Activated CD4-positive, CD25-positive, alpha-beta regulatory T cell treated with anti-CD3 and anti-CD28 coated beads, Interleukin-2, amount 50 U/mL, for 16 hours (primary cell): ENCODE measurements around the gene CASK.
"Not testable (repeated sequence)": the region's sequence is repeated elsewhere in the genome, so short reads cannot be mapped to it uniquely, and the experiment has no call there.

Experiments
- DNase-seq: peaks from one replicate; pipeline ENCODE4 v3.0.0-alpha.2; 2020; ENCODE audit warnings: low read depth, low spot score

The CASK gene

GRCh38 chrX:41634284-41634683 is 289.1 kb downstream of the CASK start:
- DNase-seq = no peak

- no peak for DNase-seq
Measured at GRCh38 chrX:41630091-41630490, 293.3 kb downstream of the CASK start.

- no peak for DNase-seq
Measured at GRCh38 chrX:41629539-41629938, 293.8 kb downstream of the CASK start.

DNA sequence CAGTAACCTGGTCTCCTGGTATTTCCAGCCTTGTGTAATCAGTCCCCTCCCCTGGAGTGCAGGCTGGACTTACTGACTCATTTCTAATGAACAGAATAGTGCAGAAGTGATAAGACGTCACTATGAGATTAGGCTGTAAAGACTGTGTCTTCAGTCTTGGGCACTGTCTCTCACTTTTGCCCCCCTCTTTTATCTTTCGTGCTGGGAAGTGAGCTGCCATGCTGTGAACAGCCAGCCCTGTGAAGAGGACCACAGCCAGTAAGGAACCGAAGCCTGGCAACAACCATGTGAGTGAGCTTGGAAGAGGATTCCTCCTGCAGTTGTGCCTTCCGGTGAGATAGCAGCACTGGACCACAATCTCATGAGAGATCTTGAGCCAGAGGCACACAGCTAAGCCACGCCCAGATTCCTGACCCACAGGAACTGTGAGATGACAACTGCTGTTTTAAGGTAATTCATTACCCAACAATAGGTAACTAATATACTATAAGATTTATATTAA is 302.1 kb downstream of the CASK start:
- no peak for DNase-seq

DNA sequence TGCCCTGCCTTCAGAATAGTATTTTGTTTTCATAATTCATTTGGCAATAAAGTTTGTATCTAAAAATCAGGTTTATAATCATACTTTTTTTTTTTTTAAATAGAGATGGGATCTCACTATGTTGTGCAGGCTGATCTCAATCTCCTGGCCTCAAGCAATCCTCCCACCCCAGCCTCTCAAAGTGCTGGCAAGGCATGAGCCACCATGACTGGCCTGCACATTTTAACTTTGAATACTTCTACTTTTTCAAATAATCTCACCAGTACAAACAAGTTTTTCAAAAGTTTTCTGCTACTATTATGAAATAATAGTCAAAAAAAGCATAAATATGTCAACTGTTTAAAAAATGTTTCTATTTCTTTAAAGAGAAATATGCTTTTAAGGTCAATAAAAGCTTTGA is 304.1 kb downstream of the CASK start:
- no peak for DNase-seq

- DNase-seq = no peak
Measured at GRCh38 chrX:41616935-41617334, 306.4 kb downstream of the CASK start.

- DNase-seq = no peak
Measured at GRCh38 chrX:41616255-41616654, 307.1 kb downstream of the CASK start.

GRCh38 chrX:41608244-41608643 is 315.1 kb downstream of the CASK start:
- no peak for DNase-seq

DNA sequence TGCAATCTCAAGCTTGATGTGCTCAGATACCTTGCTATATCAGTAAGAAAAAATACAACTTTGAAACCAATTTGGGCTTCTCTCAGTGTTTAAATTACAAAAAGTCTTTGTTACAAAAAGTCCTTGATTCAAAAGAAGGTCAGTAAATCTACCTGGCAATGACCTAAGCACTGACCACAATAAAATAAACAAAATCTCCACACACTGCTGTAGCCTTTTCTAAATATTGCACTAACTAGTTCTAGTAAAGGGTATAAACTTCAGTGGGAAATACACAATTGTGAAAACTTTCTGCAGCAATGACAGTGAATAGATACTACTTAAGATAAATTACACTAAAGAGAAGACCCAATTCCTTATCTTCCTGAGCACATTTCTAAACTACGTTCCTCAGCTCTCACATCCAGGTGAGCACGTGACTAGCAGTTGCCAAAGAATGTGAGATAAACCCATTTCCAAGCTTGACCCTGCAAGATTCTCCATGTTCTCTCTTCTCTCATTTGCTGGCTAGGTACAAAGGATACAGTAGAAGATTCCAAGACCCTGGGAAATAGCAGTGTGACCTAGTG is 316.0 kb downstream of the CASK start:
- DNase-seq = no peak

DNA sequence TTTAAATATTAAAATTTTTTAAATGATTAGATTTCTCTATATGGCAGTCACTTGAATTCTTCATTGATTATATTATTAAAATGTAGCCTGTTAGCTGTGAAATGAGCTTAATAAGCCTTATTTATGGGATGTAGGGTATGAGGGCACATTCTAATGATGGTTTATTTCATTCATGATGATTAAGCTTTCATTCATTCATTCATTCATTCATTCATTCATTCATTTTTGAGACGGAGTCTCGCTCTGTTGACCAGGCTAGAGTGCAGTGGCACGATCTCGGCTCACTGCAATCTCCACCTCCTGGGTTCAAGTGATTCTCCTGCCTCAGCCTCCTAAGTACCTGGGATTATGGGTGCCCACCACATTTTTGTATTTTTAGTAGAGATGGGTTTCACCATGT is 317.3 kb downstream of the CASK start:
- not testable (repeated sequence) for DNase-seq

DNA sequence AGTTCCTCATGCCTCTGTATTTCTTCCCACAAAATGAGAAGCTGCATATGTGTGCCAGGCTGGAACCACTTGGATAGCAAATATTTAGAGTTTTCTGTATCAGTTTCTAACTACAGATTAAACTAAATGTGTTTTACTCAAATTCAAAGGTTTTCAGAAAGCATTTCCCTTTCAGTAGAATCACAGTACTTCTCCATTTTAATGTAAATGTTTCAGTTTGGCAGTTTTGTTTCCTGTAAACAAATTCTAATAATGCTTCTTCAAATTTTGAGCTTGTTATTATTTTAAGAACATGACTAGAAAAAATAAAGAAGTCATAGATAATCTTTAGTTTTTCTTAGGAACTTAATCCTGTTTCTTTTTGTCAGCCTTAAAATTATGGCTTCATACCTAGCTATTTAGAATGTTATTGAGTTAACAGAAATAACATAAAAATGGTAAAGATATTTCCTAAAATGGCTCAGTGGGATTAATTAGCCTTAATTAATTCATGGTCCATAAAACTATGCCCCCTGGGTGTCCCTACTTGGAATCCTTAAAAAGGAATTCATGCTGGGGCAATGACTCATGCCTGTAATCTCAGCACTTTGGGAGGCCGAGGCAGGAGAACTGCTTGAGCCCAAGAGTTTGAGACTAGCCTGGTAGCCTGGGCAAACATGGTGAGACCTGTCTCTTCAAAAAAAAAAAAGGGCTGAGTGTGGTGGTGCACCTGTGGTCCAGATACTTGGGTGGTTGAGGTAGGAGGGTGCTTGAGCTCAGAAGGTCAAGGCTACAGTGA is 318.4 kb downstream of the CASK start:
- DNase-seq = no peak

DNA sequence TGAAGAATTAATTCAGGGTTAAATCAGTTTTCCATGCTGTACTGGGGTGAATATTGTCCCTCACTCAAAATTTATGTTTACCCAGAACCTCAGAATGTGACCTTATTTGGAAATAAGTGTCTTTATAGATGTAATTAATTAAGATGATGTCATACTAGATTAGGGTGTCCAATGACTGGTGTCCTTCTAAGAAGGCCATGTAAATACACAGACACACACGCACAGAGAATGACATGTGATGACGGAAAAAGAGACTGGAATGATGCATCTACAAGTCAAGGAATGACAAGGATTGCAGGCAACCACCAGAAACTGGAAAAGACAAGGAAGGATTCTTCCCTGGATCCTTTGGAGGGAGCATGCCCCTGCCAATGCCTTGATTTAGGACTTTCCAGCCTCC is 319.2 kb downstream of the CASK start:
- DNase-seq = no peak

DNA sequence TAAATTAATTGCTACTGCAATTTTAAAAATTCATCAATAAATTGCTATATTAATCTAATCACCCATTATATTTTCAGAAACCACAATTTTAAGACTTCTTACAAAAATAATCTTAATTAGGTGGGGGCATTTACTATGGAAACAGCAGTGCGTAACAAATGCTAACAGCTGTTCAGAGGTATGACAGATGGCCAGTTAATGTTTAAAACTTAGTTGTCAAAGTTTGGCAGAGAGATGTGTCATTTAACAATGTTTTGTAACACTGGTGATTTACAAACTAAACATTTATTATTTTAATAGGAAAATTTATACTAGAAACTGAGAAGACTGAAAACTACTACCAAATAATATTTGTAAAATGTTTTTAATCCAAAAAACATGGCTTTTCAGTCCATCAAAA is 319.8 kb downstream of the CASK start:
- no peak for DNase-seq

DNA sequence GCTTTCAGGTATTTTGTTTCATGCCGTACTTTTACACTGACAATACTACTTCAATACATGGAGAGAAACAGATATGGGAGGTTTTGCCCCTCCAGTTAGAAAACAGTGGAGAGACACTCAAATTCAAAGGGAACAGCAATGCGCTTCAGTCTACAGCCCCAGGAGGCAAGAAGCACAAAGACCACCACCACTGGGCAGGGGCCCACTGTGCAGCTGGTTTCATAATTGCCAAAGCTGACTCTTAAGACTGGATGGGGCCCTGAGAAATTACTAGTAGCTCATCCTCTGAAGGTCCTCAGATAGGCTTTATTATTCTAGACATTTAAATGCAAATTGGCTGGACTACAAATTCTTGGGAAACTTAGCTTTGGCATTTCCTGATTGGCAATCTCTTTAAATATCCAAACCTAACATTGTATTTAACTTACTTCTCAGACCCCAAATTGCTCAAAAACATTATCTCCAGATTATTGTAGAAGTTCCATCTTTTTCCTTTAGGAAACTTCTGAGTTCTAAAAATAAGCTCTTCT is 320.5 kb downstream of the CASK start:
- DNase-seq = no peak

DNA sequence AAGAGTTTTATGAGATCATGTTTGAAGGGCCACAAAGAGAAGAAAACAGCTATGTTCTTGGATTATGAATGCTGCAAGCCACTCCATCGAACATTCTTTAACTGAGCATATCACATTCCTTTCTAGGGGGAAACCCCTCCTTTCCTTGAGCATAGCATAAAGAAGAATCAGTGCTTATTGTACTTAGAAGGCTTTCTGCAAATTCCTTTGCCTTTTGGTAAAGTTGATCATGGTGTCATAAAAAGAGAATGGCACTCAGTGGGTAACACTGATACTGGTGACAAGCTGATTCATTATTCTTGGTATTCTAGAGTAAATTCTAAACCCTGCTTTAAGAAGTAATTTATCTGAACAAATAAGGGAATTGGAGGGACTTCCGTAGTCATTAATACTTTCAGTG is 323.1 kb downstream of the CASK start:
- no peak for DNase-seq

GRCh38 chrX:41599507-41599906 is 323.8 kb downstream of the CASK start:
- no peak for DNase-seq

DNA sequence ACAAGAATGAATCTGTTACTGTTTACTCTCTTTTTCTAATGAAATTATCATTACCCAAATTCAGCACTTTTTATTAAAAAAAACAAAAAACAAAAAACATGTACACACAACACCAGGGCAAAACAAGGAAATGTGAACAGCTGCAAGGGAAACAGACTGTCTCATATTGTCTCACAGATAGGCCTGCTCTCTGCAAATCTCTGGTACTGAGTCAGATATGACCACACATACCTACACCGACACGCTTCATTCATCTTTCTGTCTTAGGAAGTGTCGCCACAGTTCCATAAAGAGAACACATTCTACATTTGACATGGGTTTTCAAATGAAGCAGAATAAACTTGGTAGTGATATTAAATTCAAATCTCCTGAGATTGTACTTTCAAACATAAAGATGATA is 326.8 kb downstream of the CASK start:
- no peak for DNase-seq

DNA sequence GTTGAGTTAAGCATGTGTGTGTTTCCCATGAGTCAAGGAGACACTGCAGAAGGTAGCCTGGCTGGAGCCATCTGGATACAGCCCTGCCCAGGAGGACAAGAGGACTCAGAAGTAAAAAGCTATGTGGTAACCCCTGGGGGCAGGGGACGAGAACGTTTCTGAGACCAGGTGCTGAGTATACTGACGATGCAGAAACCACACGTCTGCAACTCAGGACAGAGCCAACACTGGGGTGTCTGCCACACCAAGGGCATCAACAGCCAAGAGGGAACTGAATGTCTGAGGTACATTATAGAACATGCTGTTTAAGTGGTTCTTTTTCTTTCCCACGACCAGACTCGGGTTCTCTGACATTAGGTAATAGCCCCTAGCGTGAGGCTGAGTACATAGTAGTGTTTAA is 328.7 kb downstream of the CASK start:
- no peak for DNase-seq

DNA sequence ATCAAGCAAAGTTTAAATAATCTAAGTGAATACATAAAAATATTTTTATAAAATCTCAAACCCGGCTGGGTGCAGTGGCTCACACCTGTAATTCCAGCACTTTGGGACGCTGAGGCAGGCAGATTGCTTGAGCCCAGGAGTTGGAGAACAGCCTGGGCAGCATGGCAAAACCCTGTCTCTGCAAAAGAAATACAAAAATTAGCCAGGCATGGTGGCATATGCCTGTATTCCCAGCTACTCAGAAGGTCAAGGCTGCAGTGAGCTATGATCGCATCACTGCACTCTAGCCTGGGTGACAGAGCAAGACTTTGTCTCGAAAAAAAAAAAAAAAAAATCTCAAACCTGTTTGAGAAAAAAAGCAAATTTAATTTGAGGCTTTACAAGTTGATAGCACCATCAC is 331.4 kb downstream of the CASK start:
- no peak for DNase-seq

DNA sequence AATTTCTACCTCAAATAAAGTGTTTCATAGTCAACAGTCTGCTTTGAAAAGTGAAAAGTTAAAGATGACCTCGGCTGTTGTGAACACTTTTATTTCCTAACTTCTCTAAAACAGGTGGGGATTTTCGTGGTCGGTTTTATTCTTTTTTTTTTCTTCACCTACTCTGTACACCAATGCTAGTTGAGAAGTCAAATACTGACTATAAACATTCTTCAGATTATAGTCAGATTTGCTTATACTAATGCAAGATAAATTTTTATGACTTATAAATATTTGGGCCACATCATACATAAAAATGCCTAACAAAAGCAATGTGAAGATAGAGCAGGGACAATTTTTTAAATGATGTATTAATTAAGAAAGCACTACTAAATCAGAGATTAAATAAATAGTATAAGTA is 332.7 kb downstream of the CASK start:
- no peak for DNase-seq

DNA sequence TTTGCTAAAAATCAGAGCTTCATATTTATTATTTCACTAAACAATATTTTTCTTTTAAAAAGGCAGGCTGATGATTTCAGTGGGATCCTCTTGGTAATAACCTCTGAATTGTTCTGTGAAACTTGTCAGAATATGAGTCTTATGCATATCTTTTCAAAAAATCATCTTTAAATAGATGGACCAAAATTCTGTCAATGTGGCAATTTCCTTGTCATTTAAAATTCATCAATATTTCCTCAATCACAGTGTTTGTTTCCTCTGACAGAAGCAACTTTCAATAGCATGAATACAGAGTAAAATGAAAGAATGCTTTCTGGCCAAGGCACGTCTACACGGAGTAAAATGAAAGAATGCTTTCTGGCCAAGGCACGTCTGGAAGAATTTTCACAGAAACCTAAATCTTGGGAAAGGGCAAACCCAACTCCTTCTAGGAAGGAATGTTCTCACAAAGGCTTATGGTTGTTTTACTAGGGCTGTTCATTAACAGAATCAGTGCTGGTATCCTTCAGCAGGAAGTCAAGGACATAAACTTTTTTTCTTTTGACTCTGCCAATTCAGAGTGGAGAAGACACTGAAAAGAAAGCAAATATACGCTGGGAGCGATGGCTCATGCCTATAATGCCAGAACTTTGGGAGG is 333.6 kb downstream of the CASK start:
- DNase-seq = no peak

GRCh38 chrX:41588271-41588670 is 335.1 kb downstream of the CASK start:
- DNase-seq = no peak
